ENCODE results near the gene VASP.

- no peak for TF ChIP-seq POLR2A (IDR thresholded peaks at IDR 0.05)
- TF ChIP-seq CTCF (IDR thresholded peaks at IDR 0.05 in 8 of 11, conservative IDR thresholded peaks at IDR 0.05 in 3 of 11): no peak
Observed at GRCh38 chr19:45471931-45472562, 35.2 kb upstream of the VASP start.

Measured in spleen (tissue), 7 donors.